Activated T-cell treated with anti-CD3 and anti-CD28 coated beads, Interleukin-2, amount 50 U/mL, for 48 hours (primary cell): ENCODE results near the gene ODF2L.

Experiments used
- DNase-seq, 2 experiments: peaks; one replicate each; pipeline ENCODE4 v3.0.0-alpha.2; 2020

ODF2L gene, protein sequence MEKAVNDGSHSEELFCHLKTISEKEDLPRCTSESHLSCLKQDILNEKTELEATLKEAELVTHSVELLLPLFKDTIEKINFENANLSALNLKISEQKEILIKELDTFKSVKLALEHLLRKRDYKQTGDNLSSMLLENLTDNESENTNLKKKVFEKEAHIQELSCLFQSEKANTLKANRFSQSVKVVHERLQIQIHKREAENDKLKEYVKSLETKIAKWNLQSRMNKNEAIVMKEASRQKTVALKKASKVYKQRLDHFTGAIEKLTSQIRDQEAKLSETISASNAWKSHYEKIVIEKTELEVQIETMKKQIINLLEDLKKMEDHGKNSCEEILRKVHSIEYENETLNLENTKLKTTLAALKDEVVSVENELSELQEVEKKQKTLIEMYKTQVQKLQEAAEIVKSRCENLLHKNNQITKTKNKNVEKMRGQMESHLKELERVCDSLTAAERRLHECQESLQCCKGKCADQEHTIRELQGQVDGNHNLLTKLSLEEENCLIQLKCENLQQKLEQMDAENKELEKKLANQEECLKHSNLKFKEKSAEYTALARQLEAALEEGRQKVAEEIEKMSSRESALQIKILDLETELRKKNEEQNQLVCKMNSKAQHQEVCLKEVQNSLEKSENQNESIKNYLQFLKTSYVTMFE

GRCh38 chr1:86395751-86396497 is at the start of gene ODF2L:
TSS of gene ODF2L (minus strand) at chr1:86396323. CDS start at chr1:86387027, 9,296 bp downstream.
- peak; percentile 89 to 92 for DNase-seq

GRCh38 chr1:86445919-86446318 is 49.8 kb upstream of the ODF2L start:
- DNase-seq, result no peak

GRCh38 chr1:86441997-86442396 is 45.9 kb upstream of the ODF2L start:
- DNase-seq, result no peak

GRCh38 chr1:86441581-86441980 is 45.5 kb upstream of the ODF2L start:
- DNase-seq, result no peak

DNA sequence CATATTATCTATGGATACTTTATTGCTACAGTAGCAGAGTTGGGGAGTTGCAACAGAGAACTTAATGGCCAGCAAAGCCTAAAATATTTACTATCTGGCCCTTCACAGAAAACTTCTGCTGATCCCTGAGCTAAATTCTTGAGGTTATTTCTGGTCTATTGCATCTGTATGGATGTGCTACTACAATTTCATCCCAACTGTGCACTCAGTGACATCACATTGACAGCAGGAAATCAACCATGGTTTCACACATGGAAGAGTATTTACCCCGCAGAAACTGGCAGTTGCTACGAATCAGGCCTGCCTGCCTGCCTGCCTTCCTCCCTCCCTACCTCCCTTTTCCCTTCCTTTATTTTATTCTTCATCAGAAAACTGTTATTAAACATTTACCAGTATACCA is 39.9 kb upstream of the ODF2L start:
- DNase-seq, result no peak

GRCh38 chr1:86435327-86435726 is 39.2 kb upstream of the ODF2L start:
- no peak for DNase-seq

DNA sequence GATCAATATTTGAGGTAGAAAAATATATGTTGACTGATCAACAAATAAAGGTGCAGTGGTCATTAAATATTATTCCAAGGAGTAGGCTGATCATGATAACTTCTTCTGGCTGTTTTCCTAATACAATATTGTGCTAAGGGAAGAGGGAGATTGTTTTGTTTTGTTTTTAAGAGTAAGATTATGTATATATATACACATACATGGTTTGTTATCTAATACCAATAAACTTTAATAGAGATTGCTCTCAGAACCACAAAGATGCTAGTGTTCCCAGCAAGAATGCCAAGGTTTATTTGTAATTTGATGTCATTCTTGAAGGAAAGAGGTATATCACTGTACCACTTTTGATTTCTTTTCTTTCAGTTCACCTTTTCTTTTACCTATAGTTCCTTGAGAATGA is 37.9 kb upstream of the ODF2L start:
- no peak for DNase-seq

DNA sequence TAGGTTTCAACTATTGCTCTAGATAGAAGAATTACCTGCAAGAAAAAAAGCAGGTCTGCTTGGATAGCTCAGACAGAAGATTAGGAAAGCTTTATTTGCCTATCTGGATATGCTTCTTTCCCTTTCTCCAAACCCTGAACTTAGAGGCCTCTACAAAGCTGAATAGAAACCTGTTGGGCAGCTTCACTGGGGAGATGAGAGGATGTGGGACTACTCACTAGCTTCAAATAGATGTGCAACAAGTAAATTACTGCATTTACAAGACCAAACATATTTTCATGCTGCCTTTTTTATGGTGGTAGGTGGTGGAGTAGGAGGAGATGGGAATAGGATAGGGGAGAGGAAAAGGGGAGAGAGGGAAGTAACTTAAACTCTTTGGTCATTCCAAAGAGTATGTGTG is 34.3 kb upstream of the ODF2L start:
- no peak for DNase-seq

GRCh38 chr1:86429835-86430234 is 33.7 kb upstream of the ODF2L start:
- DNase-seq, result no peak

DNA sequence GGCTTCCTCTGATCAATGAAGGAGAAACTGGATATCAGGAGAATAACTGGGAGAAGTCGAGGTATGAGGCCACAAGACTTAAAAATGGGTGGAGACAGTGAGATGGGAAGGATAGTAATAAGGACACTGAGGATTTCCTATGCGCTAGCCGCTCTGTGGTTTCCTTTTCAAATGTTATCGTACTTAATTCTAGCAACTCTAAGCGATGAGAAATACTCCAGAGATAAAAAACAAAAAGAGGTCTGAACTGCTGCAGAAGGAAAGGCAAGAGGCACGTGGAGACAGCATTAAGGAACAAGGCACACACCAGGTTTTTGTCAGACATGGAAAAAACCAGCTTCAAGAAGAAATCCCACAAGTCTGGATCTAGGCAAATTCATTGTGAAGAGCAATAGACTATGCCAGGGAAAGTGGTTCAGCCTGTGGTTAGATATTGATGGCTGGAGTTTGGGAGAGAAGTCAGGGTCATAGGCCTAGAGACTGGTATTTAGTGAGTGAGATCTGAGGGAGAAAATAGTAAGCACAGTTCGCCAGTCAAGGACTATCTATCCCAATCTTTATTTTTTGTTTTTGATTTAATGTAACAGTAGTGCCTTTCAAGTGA is 33.1 kb upstream of the ODF2L start:
- DNase-seq, result no peak

GRCh38 chr1:86423873-86424272 is 27.8 kb upstream of the ODF2L start, which contains the start of gene CLCA2:
TSS of gene CLCA2 (plus strand) at chr1:86424171. CDS start at chr1:86424248, 77 bp downstream.
- DNase-seq, result no peak

GRCh38 chr1:86423473-86423872 is 27.4 kb upstream of the ODF2L start:
- no peak for DNase-seq

DNA sequence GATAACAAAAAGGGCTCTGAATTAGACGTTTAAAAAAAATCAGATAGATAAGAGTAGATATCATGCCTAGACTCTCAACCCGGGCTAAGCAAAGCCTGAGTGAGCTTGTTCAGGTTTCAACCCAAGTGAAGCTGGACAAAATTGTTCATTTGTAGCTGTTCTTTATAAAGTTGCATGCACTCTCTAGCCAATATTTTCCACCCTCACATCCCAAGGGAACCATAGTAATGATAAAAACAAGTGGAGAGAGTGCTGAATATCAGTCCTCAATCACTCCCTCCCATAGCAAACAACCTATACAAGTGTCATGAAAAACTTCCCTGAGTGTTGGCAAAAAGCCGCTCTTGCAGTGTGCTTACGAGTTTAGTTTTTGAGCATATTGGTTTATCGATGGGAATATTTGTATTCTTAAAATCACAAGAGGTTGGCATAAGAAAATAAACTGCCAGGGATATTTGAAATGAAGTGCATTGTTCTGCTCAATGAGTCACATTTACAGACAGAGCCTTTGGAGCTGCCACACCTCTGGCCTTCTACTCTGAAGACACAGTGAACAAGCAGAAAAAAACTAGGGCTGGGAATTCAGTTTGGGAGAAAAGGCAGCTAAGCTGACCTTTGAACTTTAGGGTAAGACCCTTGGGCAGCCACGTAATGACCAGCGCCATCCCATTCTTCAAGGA is 25.6 kb upstream of the ODF2L start:
- no peak for DNase-seq

GRCh38 chr1:86419277-86419903 is 23.3 kb upstream of the ODF2L start:
- DNase-seq, result peak; percentile 30 to 39

- DNase-seq, result no peak
Observed at GRCh38 chr1:86416343-86416742, 20.2 kb upstream of the ODF2L start.

GRCh38 chr1:86410879-86411278 is 14.8 kb upstream of the ODF2L start:
- DNase-seq, result no peak

DNA sequence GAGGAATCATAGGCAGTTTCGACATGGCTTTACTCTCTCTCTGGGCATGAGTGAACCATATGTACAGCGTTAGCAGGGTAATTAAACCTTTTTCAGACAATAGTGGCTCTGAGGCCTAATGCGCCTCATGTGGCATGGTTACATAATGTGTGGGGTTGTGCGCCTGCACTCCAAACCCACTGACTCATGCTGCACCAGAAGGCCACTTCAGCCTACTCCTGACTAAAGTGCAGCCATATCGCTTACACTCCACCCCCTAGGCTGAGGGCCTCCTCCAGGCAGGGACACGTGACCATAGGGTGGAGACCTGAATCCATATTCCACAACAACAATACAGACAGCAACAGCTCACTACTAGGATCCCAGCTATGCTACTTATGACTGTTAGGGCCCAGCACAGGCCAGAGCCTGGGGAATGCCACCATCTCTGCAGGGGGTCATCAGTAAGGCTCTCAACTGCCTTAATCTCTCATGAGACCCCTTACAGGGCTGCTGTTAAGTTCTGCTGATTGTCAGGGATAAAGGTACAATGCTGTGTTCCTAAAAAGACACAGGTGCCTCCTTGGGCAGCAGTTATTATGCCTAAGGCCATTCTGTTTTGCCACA is 13.4 kb upstream of the ODF2L start:
- no peak for DNase-seq

GRCh38 chr1:86396498-86396890 is 371 bp upstream of the ODF2L start:
- no peak for DNase-seq

DNA sequence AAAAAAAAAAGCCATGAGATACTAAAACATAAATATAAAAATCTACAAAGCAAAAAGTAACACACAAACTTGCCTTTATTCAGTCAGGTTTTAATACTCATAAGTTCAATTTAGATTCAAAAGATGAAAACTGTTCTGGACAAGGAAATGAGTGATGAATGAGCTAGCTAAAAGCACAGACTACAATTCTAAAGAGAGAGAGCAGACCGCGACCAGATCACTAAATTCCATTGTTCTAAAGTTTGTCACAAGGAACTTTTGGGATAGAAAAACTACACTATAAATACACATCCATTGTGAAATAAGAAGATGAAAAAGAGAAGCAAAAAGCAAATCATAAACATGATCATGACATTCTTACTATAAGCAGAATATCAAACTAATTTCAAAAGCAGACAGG is 1.7 kb downstream of the ODF2L start:
- no peak for DNase-seq

GRCh38 chr1:86389307-86389706 is 6.8 kb downstream of the ODF2L start:
- no peak for DNase-seq

DNA sequence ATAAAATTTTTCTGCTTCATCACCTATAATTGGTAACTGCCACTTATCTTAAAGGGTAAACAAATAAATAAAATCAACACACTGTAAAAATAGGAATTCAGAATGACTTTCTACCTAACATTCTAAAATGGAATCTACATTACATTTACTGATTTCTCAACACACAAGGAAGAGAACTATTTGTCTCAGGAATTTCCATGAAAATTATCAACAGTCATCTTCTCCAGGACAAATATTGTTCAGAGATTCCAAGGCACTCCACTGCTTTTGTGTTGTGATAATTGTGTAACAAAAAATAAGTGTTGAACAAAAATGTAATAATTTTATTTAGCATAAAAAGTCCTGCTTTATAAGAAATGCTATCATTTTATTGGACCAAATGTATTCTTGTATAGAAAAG is 7.3 kb downstream of the ODF2L start:
- no peak for DNase-seq
